MCF 10A (cell line): Measurements from ENCODE around the gene MTNR1B. TPM values are rescaled to one million over a fixed set of nuclear protein-coding genes. Genes with fewer than 3 reads are reported as not detected.

Source experiments
- BruUV-seq: library from RNA; stranded (reverse); fragments of 400-500 nt; replicated peaks from 2 replicates; lab custom pipeline; 2021; lab: Mats Ljungman, UMichigan
- CTCF ChIA-PET: fragments of 300-600 bp; sonication (Branson Sonifier 250); formaldehyde crosslinking; extraction: SDS; loops from one replicate; lab custom pipeline; 2021; ENCODE audit warnings: antibody characterized with exemption, inconsistent platforms; lab: Yijun Ruan, JAX
- POLR2A ChIA-PET: fragments of 300-600, 350-650 bp; sonication (Branson Sonifier 250); formaldehyde crosslinking; extraction: SDS; loops from one replicate; lab custom pipeline; 2020; ENCODE audit warnings: antibody characterized with exemption, inconsistent platforms; lab: Yijun Ruan, JAX
- DNase-seq: peaks from one replicate; pipeline ENCODE4 v3.0.0-alpha.2; 2018; ENCODE audit not compliant: unreplicated experiment
- H3K27ac Mint-ChIP-seq: one replicate; pipeline ENCODE4 v1.8.0; 2022; ENCODE audit warnings: mild to moderate bottlenecking, low read depth, mixed read lengths; ENCODE audit not compliant: unreplicated experiment
- H3K27me3 Mint-ChIP-seq: one replicate; pipeline ENCODE4 v1.8.0; 2022; ENCODE audit warnings: mixed read lengths; ENCODE audit not compliant: insufficient read depth, unreplicated experiment
- H3K36me3 Mint-ChIP-seq: one replicate; pipeline ENCODE4 v1.8.0; 2022; ENCODE audit warnings: mild to moderate bottlenecking, moderate library complexity, mixed read lengths; ENCODE audit not compliant: insufficient read depth, unreplicated experiment
- H3K4me1 Mint-ChIP-seq: one replicate; pipeline ENCODE4 v1.8.0; 2022; ENCODE audit warnings: mixed read lengths; ENCODE audit not compliant: insufficient read depth, unreplicated experiment
- H3K4me3 Mint-ChIP-seq: one replicate; pipeline ENCODE4 v1.8.0; 2022; ENCODE audit warnings: mild to moderate bottlenecking, moderate library complexity, mixed read lengths; ENCODE audit not compliant: unreplicated experiment
- H3K9me3 Mint-ChIP-seq: one replicate; pipeline ENCODE4 v1.8.0; 2022; ENCODE audit warnings: mixed read lengths; ENCODE audit not compliant: unreplicated experiment
- CTCF ChIP-seq: fragments of 200-600 bp; IDR thresholded peaks from one replicate; pipeline ENCODE4 v1.8.0; 2022; ENCODE audit warnings: antibody characterized with exemption, mild to moderate bottlenecking; ENCODE audit not compliant: unreplicated experiment
- intact Hi-C: fragments of 100-400 bp; cut with micrococcal nuclease; formaldehyde crosslinking; loops from 2 replicates; pipeline ENCODE4 v1.14.1; 2022
- total RNA-seq: library from RNA; stranded (reverse); gene quantifications from 2 replicates; pipeline ENCODE4 v1.2.3, GENCODE V29; 2022

MTNR1B gene
- total RNA-seq, 1 experiment from 2014 or later: not detected

GRCh38 chr11:92955860-92956259, 13.6 kb upstream of the MTNR1B start:
- Mint-ChIP-seq H3K9me3 (peaks cover 2% of the 10 kb centered on the region), H3K27ac (no peak overlapping the region), H3K36me3 (no peaks in the 10 kb centered on the region), H3K4me3 (no peak overlapping the region), H3K27me3 (no peaks in the 10 kb centered on the region), H3K4me1 (peaks cover 7% of the 10 kb centered on the region)
- DNase-seq: peak; percentile 68
- TF ChIP-seq CTCF: no peak
- ChIA-PET CTCF (interaction anchor here (0.6 to 3.0 kb wide), 3 partner anchors 13 to 173 kb away, joined by 3 to 18 read pairs (median 3); no protein-coding TSS in a partner anchor), POLR2A (interaction anchor here (0.6 to 2.1 kb wide), 7 partner anchors 9 to 215 kb away, joined by 3 to 12 read pairs (median 3); no protein-coding TSS in a partner anchor)
- intact Hi-C loops: no loop called here
- BruUV-seq: no TSS peak

GRCh38 chr11:92960886-92961285, 8.6 kb upstream of the MTNR1B start:
- no TSS peak for BruUV-seq
- TF ChIP-seq CTCF: no peak
- no peak overlapping the region for H3K27ac Mint-ChIP-seq
- CTCF ChIA-PET: interaction anchor here (0.6 to 1.4 kb wide), 4 partner anchors 8 to 201 kb away, joined by 3 to 5 read pairs (median 4); no protein-coding TSS in a partner anchor
- no peaks in the 10 kb centered on the region for H3K27me3 Mint-ChIP-seq
- DNase-seq: peak; percentile 8
- intact Hi-C loops: no loop called here
- H3K36me3 Mint-ChIP-seq: no peaks in the 10 kb centered on the region
- POLR2A ChIA-PET: no interaction called here
- H3K9me3 Mint-ChIP-seq: no peaks in the 10 kb centered on the region
- H3K4me3 Mint-ChIP-seq: no peak overlapping the region
- peaks cover 9% of the 10 kb centered on the region for H3K4me1 Mint-ChIP-seq

GRCh38 chr11:92962446-92962845, 7.0 kb upstream of the MTNR1B start:
- POLR2A ChIA-PET: no interaction called here
- H3K4me1 Mint-ChIP-seq: peaks cover 5% of the 10 kb centered on the region
- no peak overlapping the region for H3K4me3 Mint-ChIP-seq
- CTCF ChIA-PET: interaction anchor here (0.7 to 1.3 kb wide), 2 partner anchors 14 to 127 kb away, joined by 3 to 5 read pairs; no protein-coding TSS in a partner anchor
- no peaks in the 10 kb centered on the region for H3K27me3 Mint-ChIP-seq
- intact Hi-C loops: no loop called here
- no peaks in the 10 kb centered on the region for H3K36me3 Mint-ChIP-seq
- H3K27ac Mint-ChIP-seq: no peak overlapping the region
- H3K9me3 Mint-ChIP-seq: no peaks in the 10 kb centered on the region
- no peak for DNase-seq
- BruUV-seq: no TSS peak
- no peak for TF ChIP-seq CTCF

GRCh38 chr11:92964471-92964870, 5.0 kb upstream of the MTNR1B start:
- TF ChIP-seq CTCF: no peak
- no peaks in the 10 kb centered on the region for H3K9me3 Mint-ChIP-seq
- no peaks in the 10 kb centered on the region for H3K36me3 Mint-ChIP-seq
- ChIA-PET CTCF (interaction anchor here (0.6 to 1.6 kb wide), 7 partner anchors 21 to 550 kb away, joined by 3 to 5 read pairs (median 4); no protein-coding TSS in a partner anchor), POLR2A (interaction anchor here (0.6 to 1.3 kb wide), 3 partner anchors 9 to 90 kb away, joined by 3 to 4 read pairs (median 3); no protein-coding TSS in a partner anchor)
- no peaks in the 10 kb centered on the region for H3K27me3 Mint-ChIP-seq
- peaks cover 5% of the 10 kb centered on the region for H3K4me1 Mint-ChIP-seq
- no TSS peak for BruUV-seq
- no peak overlapping the region for H3K4me3 Mint-ChIP-seq
- H3K27ac Mint-ChIP-seq: no peak overlapping the region
- intact Hi-C loops: no loop called here
- DNase-seq: peak; percentile 24
